B cell (primary cell): ENCODE results near the gene AUP1.

Source experiments
- EZH2 ChIP-seq: IDR thresholded peaks from 2 replicates; pipeline ENCODE4 v1.6.1; 2012; ENCODE audit warnings: borderline replicate concordance, low read depth, mild to moderate bottlenecking, moderate library complexity, low read length; ENCODE audit not compliant: insufficient read depth, poor library complexity, severe bottlenecking
- TF ChIP-seq, protein P1 (sequence below): fragments of 200-600 bp; IDR thresholded peaks from one replicate; pipeline ENCODE4 v1.8.0; 2022; ENCODE audit warnings: antibody characterized with exemption, mild to moderate bottlenecking

DNA sequence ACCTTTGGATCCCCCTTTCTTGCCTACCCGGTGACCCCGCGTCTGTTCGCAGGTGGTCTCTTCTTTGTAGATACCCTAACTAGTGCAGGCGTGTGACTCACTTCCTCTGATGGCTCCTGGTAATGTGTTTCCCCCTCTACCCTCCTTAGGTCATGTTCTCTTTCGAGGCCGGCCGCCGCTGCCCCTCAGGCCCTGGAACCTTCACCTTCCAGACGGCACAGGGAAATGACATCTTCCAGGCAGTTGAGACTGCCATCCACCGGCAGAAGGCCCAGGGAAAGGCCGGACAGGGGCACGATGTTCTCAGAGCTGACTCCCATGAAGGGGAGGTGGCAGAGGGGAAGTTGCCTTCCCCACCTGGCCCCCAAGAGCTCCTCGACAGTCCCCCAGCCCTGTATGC, 26.7 kb upstream of the AUP1 start:
- TF ChIP-seq, protein P1, sequence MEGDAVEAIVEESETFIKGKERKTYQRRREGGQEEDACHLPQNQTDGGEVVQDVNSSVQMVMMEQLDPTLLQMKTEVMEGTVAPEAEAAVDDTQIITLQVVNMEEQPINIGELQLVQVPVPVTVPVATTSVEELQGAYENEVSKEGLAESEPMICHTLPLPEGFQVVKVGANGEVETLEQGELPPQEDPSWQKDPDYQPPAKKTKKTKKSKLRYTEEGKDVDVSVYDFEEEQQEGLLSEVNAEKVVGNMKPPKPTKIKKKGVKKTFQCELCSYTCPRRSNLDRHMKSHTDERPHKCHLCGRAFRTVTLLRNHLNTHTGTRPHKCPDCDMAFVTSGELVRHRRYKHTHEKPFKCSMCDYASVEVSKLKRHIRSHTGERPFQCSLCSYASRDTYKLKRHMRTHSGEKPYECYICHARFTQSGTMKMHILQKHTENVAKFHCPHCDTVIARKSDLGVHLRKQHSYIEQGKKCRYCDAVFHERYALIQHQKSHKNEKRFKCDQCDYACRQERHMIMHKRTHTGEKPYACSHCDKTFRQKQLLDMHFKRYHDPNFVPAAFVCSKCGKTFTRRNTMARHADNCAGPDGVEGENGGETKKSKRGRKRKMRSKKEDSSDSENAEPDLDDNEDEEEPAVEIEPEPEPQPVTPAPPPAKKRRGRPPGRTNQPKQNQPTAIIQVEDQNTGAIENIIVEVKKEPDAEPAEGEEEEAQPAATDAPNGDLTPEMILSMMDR = no peak
- no peak for TF ChIP-seq EZH2
